ENCODE measurements around the gene THEMIS.
"Not testable (repeated sequence)": the region's sequence is repeated elsewhere in the genome, so short reads cannot be mapped to it uniquely, and the experiment has no call there.

The THEMIS gene

GRCh38 chr6:127891731-127892326 lies 9.0 kb downstream of the THEMIS start:
- Histone ChIP-seq H3K4me1 (ENCODE audit: control insufficient read depth in 5 of 5, insufficient read depth in 5 of 5, low read length in 5 of 5) (no peaks in the 10 kb centered on the region), H3K27ac (ENCODE audit: low read depth, low read length) (no peak overlapping the region), H3K27me3 (ENCODE audit: control insufficient read depth in 5 of 5, insufficient read depth in 4 of 5, low read length in 5 of 5) (no peaks in the 10 kb centered on the region), H3K9me3 (ENCODE audit: control insufficient read depth in 5 of 5, low read length in 5 of 5) (no peaks in the 10 kb centered on the region), H3K4me3 (ENCODE audit: low read depth in 1 of 5, low read length in 5 of 5) (no peak overlapping the region), H3K9ac (ENCODE audit: low read length in 5 of 5) (no peak overlapping the region), H3K36me3 (ENCODE audit: control insufficient read depth in 5 of 5, insufficient read depth in 5 of 5, low read length in 5 of 5) (no peaks in the 10 kb centered on the region)

GRCh38 chr6:127886603-127887002 lies 14.3 kb downstream of the THEMIS start:
- Histone ChIP-seq H3K9me3 (ENCODE audit: control insufficient read depth in 5 of 5, low read length in 5 of 5) (no peaks in the 10 kb centered on the region), H3K4me3 (ENCODE audit: low read depth in 1 of 5, low read length in 5 of 5) (no peak overlapping the region), H3K27ac (ENCODE audit: low read depth, low read length) (no peak overlapping the region), H3K9ac (ENCODE audit: low read length in 5 of 5) (no peak overlapping the region), H3K36me3 (ENCODE audit: control insufficient read depth in 5 of 5, insufficient read depth in 5 of 5, low read length in 5 of 5) (no peaks in the 10 kb centered on the region), H3K4me1 (ENCODE audit: control insufficient read depth in 5 of 5, insufficient read depth in 5 of 5, low read length in 5 of 5) (no peaks in the 10 kb centered on the region), H3K27me3 (ENCODE audit: control insufficient read depth in 5 of 5, insufficient read depth in 4 of 5, low read length in 5 of 5) (no peaks in the 10 kb centered on the region)

GRCh38 chr6:127884134-127884533 lies 16.7 kb downstream of the THEMIS start:
- H3K4me1 ChIP-seq (ENCODE audit: control insufficient read depth in 5 of 5, insufficient read depth in 5 of 5, low read length in 5 of 5): no peaks in the 10 kb centered on the region
- H3K36me3 ChIP-seq (ENCODE audit: control insufficient read depth in 5 of 5, insufficient read depth in 5 of 5, low read length in 5 of 5): no peaks in the 10 kb centered on the region
- H3K27me3 ChIP-seq (ENCODE audit: control insufficient read depth in 5 of 5, insufficient read depth in 4 of 5, low read length in 5 of 5): no peaks in the 10 kb centered on the region
- H3K9ac ChIP-seq (ENCODE audit: low read length in 5 of 5): no peak overlapping the region
- no peaks in the 10 kb centered on the region for H3K9me3 ChIP-seq (ENCODE audit: control insufficient read depth in 5 of 5, low read length in 5 of 5)
- no peak overlapping the region for H3K4me3 ChIP-seq (ENCODE audit: low read depth in 1 of 5, low read length in 5 of 5)
- no peak overlapping the region for H3K27ac ChIP-seq (ENCODE audit: low read depth, low read length)

DNA sequence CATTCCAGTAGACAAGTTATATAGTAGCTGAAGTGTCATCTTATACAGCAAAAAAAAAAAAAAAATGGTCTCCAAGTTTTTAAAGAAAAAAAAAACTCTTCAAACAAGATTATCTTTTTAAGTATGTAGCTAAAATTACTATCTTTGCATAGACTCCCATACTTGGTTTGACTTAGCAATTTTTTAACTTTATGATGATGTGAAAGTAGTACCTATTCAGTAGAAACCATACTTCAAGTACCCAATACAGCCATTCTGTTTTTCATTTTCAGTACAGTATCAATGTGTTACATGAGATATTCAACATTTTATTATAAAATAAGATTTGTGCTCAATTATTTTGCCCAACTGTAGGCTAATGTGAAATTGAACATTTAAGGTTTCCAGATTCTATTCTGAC lies 18.9 kb downstream of the THEMIS start:
- H3K9me3 ChIP-seq (ENCODE audit: control insufficient read depth in 5 of 5, low read length in 5 of 5); H3K9ac ChIP-seq (ENCODE audit: low read length in 5 of 5); H3K36me3 ChIP-seq (ENCODE audit: control insufficient read depth in 5 of 5, insufficient read depth in 5 of 5, low read length in 5 of 5); H3K4me3 ChIP-seq (ENCODE audit: low read depth in 1 of 5, low read length in 5 of 5); H3K27me3 ChIP-seq (ENCODE audit: control insufficient read depth in 5 of 5, insufficient read depth in 4 of 5, low read length in 5 of 5); H3K27ac ChIP-seq (ENCODE audit: low read depth, low read length); H3K4me1 ChIP-seq (ENCODE audit: control insufficient read depth in 5 of 5, insufficient read depth in 5 of 5, low read length in 5 of 5): not testable (repeated sequence)

- H3K9me3 ChIP-seq (ENCODE audit: control insufficient read depth in 5 of 5, low read length in 5 of 5): no peaks in the 10 kb centered on the region
- no peaks in the 10 kb centered on the region for H3K36me3 ChIP-seq (ENCODE audit: control insufficient read depth in 5 of 5, insufficient read depth in 5 of 5, low read length in 5 of 5)
- no peak overlapping the region for H3K4me3 ChIP-seq (ENCODE audit: low read depth in 1 of 5, low read length in 5 of 5)
- H3K27ac ChIP-seq (ENCODE audit: low read depth, low read length): no peak overlapping the region
- no peaks in the 10 kb centered on the region for H3K27me3 ChIP-seq (ENCODE audit: control insufficient read depth in 5 of 5, insufficient read depth in 4 of 5, low read length in 5 of 5)
- H3K9ac ChIP-seq (ENCODE audit: low read length in 5 of 5): no peak overlapping the region
- no peaks in the 10 kb centered on the region for H3K4me1 ChIP-seq (ENCODE audit: control insufficient read depth in 5 of 5, insufficient read depth in 5 of 5, low read length in 5 of 5)
These were observed 20.4 kb downstream of the THEMIS start for GRCh38 chr6:127880429-127880828.

DNA sequence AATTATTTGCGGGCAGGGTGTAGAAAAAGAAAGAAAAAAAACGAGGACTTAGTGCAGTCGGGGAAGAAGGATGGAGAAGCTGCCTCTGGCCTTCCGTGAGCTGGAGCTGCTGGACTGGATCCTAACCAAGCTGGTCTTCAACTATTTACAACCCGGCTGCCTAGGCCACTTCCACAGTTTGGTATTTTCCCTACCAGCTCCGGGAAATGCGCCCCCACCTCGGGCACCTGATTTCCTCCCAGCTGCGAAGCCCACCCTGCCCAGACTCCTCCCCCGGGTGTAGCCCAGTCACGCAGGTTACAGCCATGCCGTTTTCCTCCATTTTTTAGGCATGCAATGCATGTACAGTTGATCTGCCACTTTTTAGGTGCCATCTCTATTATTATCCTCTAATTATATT lies 21.2 kb downstream of the THEMIS start:
- Histone ChIP-seq H3K4me3 (ENCODE audit: low read depth in 1 of 5, low read length in 5 of 5) (no peak overlapping the region), H3K9ac (ENCODE audit: low read length in 5 of 5) (no peak overlapping the region), H3K27me3 (ENCODE audit: control insufficient read depth in 5 of 5, insufficient read depth in 4 of 5, low read length in 5 of 5) (no peaks in the 10 kb centered on the region), H3K4me1 (ENCODE audit: control insufficient read depth in 5 of 5, insufficient read depth in 5 of 5, low read length in 5 of 5) (no peaks in the 10 kb centered on the region), H3K27ac (ENCODE audit: low read depth, low read length) (no peak overlapping the region), H3K9me3 (ENCODE audit: control insufficient read depth in 5 of 5, low read length in 5 of 5) (no peaks in the 10 kb centered on the region), H3K36me3 (ENCODE audit: control insufficient read depth in 5 of 5, insufficient read depth in 5 of 5, low read length in 5 of 5) (no peaks in the 10 kb centered on the region)

DNA sequence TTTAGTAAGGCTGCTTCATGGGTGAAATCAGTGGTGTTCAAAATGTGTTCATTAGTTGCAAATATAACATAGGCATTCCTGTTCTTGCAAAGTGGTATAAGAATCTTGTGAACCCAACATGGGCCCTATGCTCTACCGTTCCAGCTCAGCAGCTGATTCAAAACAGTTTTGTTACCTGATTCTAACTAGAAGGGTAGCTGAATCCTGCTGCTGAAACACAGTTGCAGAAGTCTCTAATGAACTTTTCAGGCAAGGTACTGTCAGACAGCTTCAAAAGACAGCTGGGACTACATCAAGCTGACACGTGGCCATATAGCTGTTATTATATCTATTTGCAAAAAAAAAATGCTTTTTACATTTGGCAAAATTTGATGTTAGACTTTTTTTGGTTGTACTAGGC lies 22.7 kb downstream of the THEMIS start:
- Histone ChIP-seq H3K27me3 (ENCODE audit: control insufficient read depth in 5 of 5, insufficient read depth in 4 of 5, low read length in 5 of 5) (no peaks in the 10 kb centered on the region), H3K4me1 (ENCODE audit: control insufficient read depth in 5 of 5, insufficient read depth in 5 of 5, low read length in 5 of 5) (no peaks in the 10 kb centered on the region), H3K9ac (ENCODE audit: low read length in 5 of 5) (no peak overlapping the region), H3K27ac (ENCODE audit: low read depth, low read length) (no peak overlapping the region), H3K4me3 (ENCODE audit: low read depth in 1 of 5, low read length in 5 of 5) (no peak overlapping the region), H3K36me3 (ENCODE audit: control insufficient read depth in 5 of 5, insufficient read depth in 5 of 5, low read length in 5 of 5) (no peaks in the 10 kb centered on the region), H3K9me3 (ENCODE audit: control insufficient read depth in 5 of 5, low read length in 5 of 5) (peaks cover 0 to 6% (median 0%) of the 10 kb centered on the region in 5 donors)

- Histone ChIP-seq H3K36me3 (ENCODE audit: control insufficient read depth in 5 of 5, insufficient read depth in 5 of 5, low read length in 5 of 5) (no peaks in the 10 kb centered on the region), H3K9me3 (ENCODE audit: control insufficient read depth in 5 of 5, low read length in 5 of 5) (peaks cover 0 to 11% (median 0%) of the 10 kb centered on the region in 5 donors), H3K9ac (ENCODE audit: low read length in 5 of 5) (no peak overlapping the region), H3K4me1 (ENCODE audit: control insufficient read depth in 5 of 5, insufficient read depth in 5 of 5, low read length in 5 of 5) (no peaks in the 10 kb centered on the region), H3K4me3 (ENCODE audit: low read depth in 1 of 5, low read length in 5 of 5) (no peak overlapping the region), H3K27ac (ENCODE audit: low read depth, low read length) (no peak overlapping the region), H3K27me3 (ENCODE audit: control insufficient read depth in 5 of 5, insufficient read depth in 4 of 5, low read length in 5 of 5) (no peaks in the 10 kb centered on the region)
These were observed 23.6 kb downstream of the THEMIS start for GRCh38 chr6:127877231-127877630.

GRCh38 chr6:127869772-127870404 lies 31.0 kb downstream of the THEMIS start:
- Histone ChIP-seq H3K4me1 (ENCODE audit: control insufficient read depth in 5 of 5, insufficient read depth in 5 of 5, low read length in 5 of 5) (no peaks in the 10 kb centered on the region), H3K36me3 (ENCODE audit: control insufficient read depth in 5 of 5, insufficient read depth in 5 of 5, low read length in 5 of 5) (no peaks in the 10 kb centered on the region), H3K4me3 (ENCODE audit: low read depth in 1 of 5, low read length in 5 of 5) (no peak overlapping the region), H3K27me3 (ENCODE audit: control insufficient read depth in 5 of 5, insufficient read depth in 4 of 5, low read length in 5 of 5) (no peaks in the 10 kb centered on the region), H3K9ac (ENCODE audit: low read length in 5 of 5) (no peak overlapping the region), H3K9me3 (ENCODE audit: control insufficient read depth in 5 of 5, low read length in 5 of 5) (peaks cover 0 to 12% (median 0%) of the 10 kb centered on the region in 5 donors), H3K27ac (ENCODE audit: low read depth, low read length) (no peak overlapping the region)

DNA sequence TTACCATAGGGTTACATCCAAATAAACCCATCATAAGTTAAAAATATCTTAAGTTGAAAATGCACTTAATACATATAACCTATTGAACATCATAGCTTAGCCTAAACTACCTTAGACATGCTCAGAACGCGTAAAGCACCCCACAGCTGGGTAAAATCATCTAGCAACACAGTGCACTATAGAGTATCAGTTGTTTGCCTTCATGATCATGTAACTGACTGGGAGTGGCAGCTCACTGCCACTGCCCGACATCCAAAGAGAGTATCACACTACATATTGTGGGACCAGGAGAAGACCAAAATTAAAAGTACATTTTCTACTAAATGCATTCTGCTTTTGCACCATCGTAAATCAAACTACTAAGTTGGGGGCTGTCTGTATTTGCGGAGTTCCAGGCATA lies 31.7 kb downstream of the THEMIS start:
- no peaks in the 10 kb centered on the region for H3K36me3 ChIP-seq (ENCODE audit: control insufficient read depth in 5 of 5, insufficient read depth in 5 of 5, low read length in 5 of 5)
- H3K27me3 ChIP-seq (ENCODE audit: control insufficient read depth in 5 of 5, insufficient read depth in 4 of 5, low read length in 5 of 5): no peaks in the 10 kb centered on the region
- H3K9ac ChIP-seq (ENCODE audit: low read length in 5 of 5): no peak overlapping the region
- H3K27ac ChIP-seq (ENCODE audit: low read depth, low read length): no peak overlapping the region
- H3K4me1 ChIP-seq (ENCODE audit: control insufficient read depth in 5 of 5, insufficient read depth in 5 of 5, low read length in 5 of 5): no peaks in the 10 kb centered on the region
- H3K9me3 ChIP-seq (ENCODE audit: control insufficient read depth in 5 of 5, low read length in 5 of 5): peaks cover 0 to 12% (median 0%) of the 10 kb centered on the region in 5 donors
- H3K4me3 ChIP-seq (ENCODE audit: low read depth in 1 of 5, low read length in 5 of 5): no peak overlapping the region

Data from subcutaneous abdominal adipose tissue (tissue), 5 donors.